Esophagus squamous epithelium (tissue), 4 donors: ENCODE results near the gene PRELID3B.

Experiments
- CTCF ChIP-seq, 6 experiments: fragments of 450-650 bp in 4 of 6; fragments of 200-600 bp in 2 of 6; sonication (generic) in 2 of 6; IDR thresholded peaks; one replicate each; pipeline ENCODE4 v1.5.1; 2016 to 2019; ENCODE audit warnings: antibody characterized with exemption in 6 of 6, mild to moderate bottlenecking in 4 of 6, moderate library complexity in 4 of 6
- POLR2A ChIP-seq, 4 donors: fragments of 450-650 bp; IDR thresholded peaks; one replicate each; pipeline ENCODE4 v1.6.1; 2017; ENCODE audit warnings: antibody characterized with exemption in 4 of 4, mild to moderate bottlenecking in 4 of 4, moderate library complexity in 3 of 4

GRCh38 chr20:59068534-59068933 lies 25.9 kb upstream of the PRELID3B start:
- TF ChIP-seq POLR2A (IDR thresholded peaks at IDR 0.05) (no peak), CTCF (IDR thresholded peaks at IDR 0.05) (no peak)
